GM23338 (cell line): ENCODE results near the gene ATP5F1B. TPM values are rescaled to one million over a fixed set of nuclear protein-coding genes. Genes with fewer than 3 reads are reported as not detected.

Source experiments
- ATAC-seq: fragments of 200-7000 bp; cut with Tn5 transposase; 3 replicates; pipeline ENCODE4 v1.9.1; 2020
- DNase-seq: peaks from one replicate; pipeline ENCODE4 v3.0.0-alpha.2; 2015; ENCODE audit warnings: low spot score
- H2AFZ ChIP-seq: fragments of 200-600 bp; sonication (generic); 2 replicates; pipeline ENCODE4 v1.8.0; 2016; ENCODE audit warnings: antibody characterized with exemption, mild to moderate bottlenecking, moderate library complexity
- H3F3A ChIP-seq: fragments of 200-600 bp; sonication (generic); replicated peaks from 2 replicates; pipeline ENCODE4 v1.8.0; 2017; ENCODE audit warnings: antibody characterized with exemption, mixed run types, low read depth
- H3K27ac ChIP-seq: fragments of 200-600 bp; sonication (generic); 2 replicates; pipeline ENCODE4 v1.6.1; 2016; ENCODE audit warnings: low read depth
- H3K27me3 ChIP-seq: fragments of 200-600 bp; sonication (generic); 2 replicates; pipeline ENCODE4 v1.8.0; 2016; ENCODE audit warnings: mild to moderate bottlenecking, mixed run types, moderate library complexity; ENCODE audit not compliant: insufficient read depth
- H3K36me3 ChIP-seq: fragments of 200-600 bp; sonication (generic); 2 replicates; pipeline ENCODE4 v1.8.0; 2016; ENCODE audit warnings: mild to moderate bottlenecking; ENCODE audit not compliant: insufficient read depth
- H3K4me1 ChIP-seq: fragments of 200-600 bp; sonication (generic); 2 replicates; pipeline ENCODE4 v1.8.0; 2016; ENCODE audit warnings: mild to moderate bottlenecking, moderate library complexity; ENCODE audit not compliant: insufficient read depth
- H3K4me2 ChIP-seq: fragments of 200-600 bp; sonication (generic); 2 replicates; pipeline ENCODE4 v1.7.1; 2017; ENCODE audit warnings: mixed run types
- H3K4me3 ChIP-seq: fragments of 200-600 bp; sonication (generic); 2 replicates; pipeline ENCODE4 v1.6.1; 2016; ENCODE audit warnings: mixed run types
- H3K79me2 ChIP-seq: fragments of 200-600 bp; sonication (generic); replicated peaks from 2 replicates; pipeline ENCODE4 v1.8.0; 2017; ENCODE audit warnings: mild to moderate bottlenecking; ENCODE audit not compliant: insufficient read depth
- H3K9me2 ChIP-seq: fragments of 200-600 bp; sonication (generic); 2 replicates; pipeline ENCODE4 v1.8.0; 2017; ENCODE audit not compliant: insufficient read depth
- H4K20me1 ChIP-seq: fragments of 200-600 bp; sonication (generic); replicated peaks from 2 replicates; pipeline ENCODE4 v1.8.0; 2017; ENCODE audit warnings: mild to moderate bottlenecking; ENCODE audit not compliant: insufficient read depth
- H3K27ac Mint-ChIP-seq: 2 replicates; pipeline ENCODE4 v1.8.0; 2020; ENCODE audit warnings: inconsistent platforms, mild to moderate bottlenecking, moderate library complexity, mixed read lengths
- H3K27me3 Mint-ChIP-seq: 3 replicates; pipeline ENCODE4 v1.8.0; 2022; ENCODE audit warnings: low read depth, mild to moderate bottlenecking, moderate library complexity, mixed read lengths, inconsistent platforms; ENCODE audit not compliant: insufficient read depth, poor library complexity
- H3K36me3 Mint-ChIP-seq: 3 replicates; pipeline ENCODE4 v1.8.0; 2021; ENCODE audit warnings: low read depth, mild to moderate bottlenecking, inconsistent platforms, moderate library complexity, mixed read lengths
- H3K4me1 Mint-ChIP-seq: 3 replicates; pipeline ENCODE4 v1.8.0; 2020; ENCODE audit warnings: mild to moderate bottlenecking, inconsistent platforms, mixed read lengths
- H3K4me3 Mint-ChIP-seq: 3 replicates; pipeline ENCODE4 v1.8.0; 2021; ENCODE audit warnings: moderate library complexity, mild to moderate bottlenecking, inconsistent platforms, mixed read lengths
- H3K9me3 Mint-ChIP-seq: 3 replicates; pipeline ENCODE4 v1.8.0; 2020; ENCODE audit warnings: moderate library complexity, mild to moderate bottlenecking, inconsistent platforms, mixed read lengths
- CREB1 ChIP-seq: fragments of 250-450 bp; sonication (Bioruptor Pico); IDR thresholded peaks from 2 replicates; pipeline ENCODE4 v1.5.0; 2020; ENCODE audit warnings: low read depth, mild to moderate bottlenecking, moderate library complexity
- CTCF ChIP-seq, 2 experiments: fragments of 200-600 bp in 1 of 2; sonication (generic) in 1 of 2; conservative IDR thresholded peaks; 2 replicates each; pipeline versions ENCODE4 v1.5.1 to v1.6.1; 2016 to 2017; ENCODE audit warnings: antibody characterized with exemption in 2 of 2, low read depth in 2 of 2, mild to moderate bottlenecking in 2 of 2, moderate library complexity in 1 of 2
- ETS1 ChIP-seq: IDR thresholded peaks from 2 replicates; pipeline ENCODE4 v1.6.1; 2016; ENCODE audit warnings: antibody characterized with exemption
- EZH2 ChIP-seq: fragments of 200-600 bp; sonication (generic); IDR thresholded peaks from one replicate; pipeline ENCODE4 v1.8.0; 2017; ENCODE audit warnings: antibody characterized with exemption, mild to moderate bottlenecking, low read depth; ENCODE audit not compliant: unreplicated experiment
- JUNB ChIP-seq: IDR thresholded peaks from one replicate; pipeline ENCODE4 v1.6.1; 2016; ENCODE audit warnings: antibody characterized with exemption; ENCODE audit not compliant: unreplicated experiment
- POLR2AphosphoS5 ChIP-seq: IDR thresholded peaks from 2 replicates; pipeline ENCODE4 v1.6.1; 2016; ENCODE audit warnings: antibody characterized with exemption, low read depth
- REST ChIP-seq: IDR thresholded peaks from one replicate; pipeline ENCODE4 v1.6.1; 2018; ENCODE audit warnings: antibody characterized with exemption; ENCODE audit not compliant: unreplicated experiment
- STAT1 ChIP-seq: IDR thresholded peaks from one replicate; pipeline ENCODE4 v1.6.1; 2016; ENCODE audit warnings: antibody characterized with exemption; ENCODE audit not compliant: unreplicated experiment
- ZNF114 ChIP-seq: fragments of 250-450 bp; sonication (Bioruptor Pico); IDR thresholded peaks from 2 replicates; pipeline ENCODE4 v1.5.0; 2020; ENCODE audit warnings: mild to moderate bottlenecking, moderate library complexity
- long read RNA-seq: library from polyadenylated mRNA; unstranded; transcript quantifications from one replicate; pipeline ENCODE4 v2.0.0, GENCODE V29; 2020; ENCODE audit not compliant: unreplicated experiment
- polyA plus RNA-seq: library from polyadenylated mRNA; unstranded; fragments of >200 nt; fragmentation: Nextera tagmentation; extraction: Ambion mirVana; gene quantifications from 2 replicates; pipeline ENCODE4 v1.2.1, GENCODE V29; 2016
- total RNA-seq: library from RNA; depleted of rRNA; stranded (reverse); fragments of >200 nt; shearing (Covaris generic); gene quantifications from 2 replicates; pipeline ENCODE4 v1.2.3, GENCODE V29; 2014; rRNA removed

Gene ATP5F1B
- total RNA-seq: 706 and 763 TPM in 2 replicates
- polyA plus RNA-seq: 956 and 1,001 TPM in 2 replicates
- long read RNA-seq, transcript ATP5F1B-201 (10 exons, 1,839 nt): major isoform, 633 of 691 reads
- long read RNA-seq, partial matches to known transcripts: 35 of 691 reads
- long read RNA-seq, other reads (novel, unspliced or antisense): 22 of 691 reads

- TF ChIP-seq CREB1 (CRISPR knock-in tag): peak; percentile 92
- TF ChIP-seq JUNB: no peak
- no peak for TF ChIP-seq EZH2
- no peak for TF ChIP-seq STAT1
- TF ChIP-seq REST: no peak
- TF ChIP-seq CTCF (conservative IDR thresholded peaks at IDR 0.05; ENCODE audit: low read depth in 2 of 2): no peak
- peak; percentile 99 for TF ChIP-seq POLR2AphosphoS5
- no peak for TF ChIP-seq ZNF114
- H3K36me3 ChIP-seq: peaks cover 37% of the 10 kb centered on the region
- peaks cover 12% of the 10 kb centered on the region for H3K27me3 Mint-ChIP-seq
- H3K9me3 Mint-ChIP-seq: no peaks in the 10 kb centered on the region
- H3K27ac ChIP-seq: peak within 1 kb of the TSS; percentile 21
- peak within 1 kb of the TSS; percentile 99 for H3K27ac Mint-ChIP-seq
- H3K4me1 ChIP-seq: 0 out of 2 replicates have a peak, but pooled peaks cover 6% of the 10 kb centered on the region
- H3K4me2 ChIP-seq: peak within 1 kb of the TSS; percentile 78
- peaks cover 48% of the 10 kb centered on the region for H3K36me3 Mint-ChIP-seq
- no peak within 1 kb of the TSS for H2AFZ ChIP-seq
- peaks cover 20% of the 10 kb centered on the region for H3K4me1 Mint-ChIP-seq
- H3K4me3 Mint-ChIP-seq: peak within 1 kb of the TSS; percentile 99
- no peaks in the 10 kb centered on the region for H3K27me3 ChIP-seq
- H3K4me3 ChIP-seq: peak within 1 kb of the TSS; percentile 66
- no peaks in the 10 kb centered on the region for H3K9me2 ChIP-seq
- DNase-seq (peak; percentile 100), ATAC-seq (peak; percentile 99)
- H3K79me2 ChIP-seq: peaks cover 42% of the 10 kb centered on the region
- H3F3A ChIP-seq: peaks cover 28% of the 10 kb centered on the region
- peaks cover 19% of the 10 kb centered on the region for H4K20me1 ChIP-seq
These were observed at the start of gene ATP5F1B for GRCh38 chr12:56645717-56646446. ATP5F1B (minus strand) TSS chr12:56645984; CDS start chr12:56645963, 21 bp downstream.

GRCh38 chr12:56694161-56694560 is 48.4 kb upstream of the ATP5F1B start:
- ATAC-seq: no peak
- Histone ChIP-seq H3K36me3 (no peaks in the 10 kb centered on the region), H4K20me1 (no peaks in the 10 kb centered on the region), H3K4me2 (no peak overlapping the region), H3K4me1 (peaks cover 13% of the 10 kb centered on the region), H3K79me2 (peaks cover 5% of the 10 kb centered on the region; the same call in 1 of the 2 replicates), H3K9me2 (no peaks in the 10 kb centered on the region), H3F3A (0 out of 2 replicates have a peak, but pooled peaks cover 3% of the 10 kb centered on the region), H3K27ac (no peak overlapping the region), H2AFZ (no peak overlapping the region), H3K4me3 (no peak overlapping the region), H3K27me3 (no peaks in the 10 kb centered on the region)
- H3K27me3 Mint-ChIP-seq: peaks cover 12% of the 10 kb centered on the region
- H3K4me1 Mint-ChIP-seq: peaks cover 15% of the 10 kb centered on the region
- no peaks in the 10 kb centered on the region for H3K9me3 Mint-ChIP-seq
- 0 out of 2 replicates have a peak overlapping the region, but pooled peaks have one; percentile 48 for H3K27ac Mint-ChIP-seq
- no peak for DNase-seq
- no peaks in the 10 kb centered on the region for H3K36me3 Mint-ChIP-seq
- no peak overlapping the region for H3K4me3 Mint-ChIP-seq
- TF ChIP-seq REST (no peak), POLR2AphosphoS5 (no peak), CTCF (conservative IDR thresholded peaks at IDR 0.05; ENCODE audit: low read depth in 2 of 2) (no peak), ZNF114 (no peak), ETS1 (no peak), JUNB (no peak)
